H1 (cell line): Measurements from ENCODE around the gene FLVCR2. TPM values are rescaled to one million over a fixed set of nuclear protein-coding genes. Genes with fewer than 3 reads are reported as not detected.

Experiments used
- BCL11A ChIP-seq, 2 experiments: IDR thresholded peaks; one replicate each; pipeline ENCODE4 v1.6.1; 2011; ENCODE audit warnings: low read depth in 2 of 2, low read length in 2 of 2, mild to moderate bottlenecking in 2 of 2
- EP300 ChIP-seq, 2 experiments: IDR thresholded peaks; 1 replicate in 1 of 2; 2 replicates in 1 of 2; pipeline ENCODE4 v1.6.1; 2011 to 2012; ENCODE audit warnings: low read depth in 2 of 2, low read length in 2 of 2, mild to moderate bottlenecking in 2 of 2, borderline replicate concordance in 1 of 2, inconsistent platforms in 1 of 2, moderate library complexity in 1 of 2
- EZH2 ChIP-seq: fragments of 200-600 bp; sonication (generic); IDR thresholded peaks from 2 replicates; pipeline ENCODE4 v1.7.1; 2012; ENCODE audit warnings: low read depth, mild to moderate bottlenecking, moderate library complexity, low read length, inconsistent platforms; ENCODE audit not compliant: severe bottlenecking
- JUN ChIP-seq: IDR thresholded peaks from 2 replicates; pipeline ENCODE4 v1.6.1; 2011; ENCODE audit warnings: low read depth, mild to moderate bottlenecking, improper control_type of control experiment, low read length
- MAX ChIP-seq: IDR thresholded peaks from 2 replicates; pipeline ENCODE4 v1.6.1; 2012; ENCODE audit warnings: inconsistent platforms
- POLR2A ChIP-seq, 2 experiments: IDR thresholded peaks; 1 replicate in 1 of 2; 2 replicates in 1 of 2; pipeline ENCODE4 v1.6.1; 2011; ENCODE audit warnings: low read depth in 2 of 2, low read length in 2 of 2, mild to moderate bottlenecking in 2 of 2; ENCODE audit errors: control extremely low read depth in 1 of 2
- TAF1 ChIP-seq: IDR thresholded peaks from 2 replicates; pipeline ENCODE4 v1.6.1; 2011; ENCODE audit warnings: mild to moderate bottlenecking, low read depth, low read length
- TAF7 ChIP-seq: optimal IDR thresholded peaks from 2 replicates; pipeline ENCODE3; 2011; ENCODE audit warnings: low read depth, mild to moderate bottlenecking, inconsistent platforms, low read length, moderate library complexity, borderline replicate concordance
- polyA plus RNA-seq, 7 experiments: library from polyadenylated mRNA; depleted of rRNA in 3 of 7; stranded (reverse) in 5 of 7; unstranded in 2 of 7; fragments of >200 nt in 5 of 7; fragments of 200-250 nt in 2 of 7; gene quantifications; 1 replicate in 5 of 7; 2 replicates in 1 of 7; 4 replicates in 1 of 7; pipeline versions ENCODE4 v1.2.1 to v1.2.3, GENCODE V29; 2011 to 2013; ENCODE audit warnings: missing spikeins in 2 of 7, mixed read lengths in 2 of 7
- total RNA-seq: library from RNA; stranded (reverse); fragmentation: NEBNext Ultra II Directional; extraction: Animal tissue kit (Norgen Biotek cat#: 25700); gene quantifications from 2 replicates; pipeline ENCODE4 v1.2.1, GENCODE V29; 2021

FLVCR2 gene
- total and polyA plus RNA-seq, 2 of the 8 experiments (the other 6 are each of a cell fraction or from before 2014, with no cell fraction given), result 7.1 to 8.2 TPM

GRCh38 chr14:75563931-75564330 is 14.5 kb upstream of the FLVCR2 start (continued):
- TF ChIP-seq POLR2A (IDR thresholded peaks at IDR 0.05; ENCODE audit: control extremely low read depth in 1 of 2, low read depth in 2 of 2, low read length in 2 of 2) (no peak), BCL11A (IDR thresholded peaks at IDR 0.05; ENCODE audit: low read depth in 2 of 2, low read length in 2 of 2) (no peak), MAX (no peak), EZH2 (no peak), TAF1 (no peak), EP300 (IDR thresholded peaks at IDR 0.05; ENCODE audit: borderline replicate concordance in 1 of 2, low read depth in 2 of 2, low read length in 2 of 2) (no peak), TAF7 (no peak), JUN (no peak)
